Measurements from ENCODE around the gene QKI. TPM values are rescaled to one million over a fixed set of nuclear protein-coding genes. Genes with fewer than 3 reads are reported as not detected.

The QKI gene
- total RNA-seq, 3 donors from 2014 or later, result 58.6 to 65.4 (median 61.2) TPM

DNA sequence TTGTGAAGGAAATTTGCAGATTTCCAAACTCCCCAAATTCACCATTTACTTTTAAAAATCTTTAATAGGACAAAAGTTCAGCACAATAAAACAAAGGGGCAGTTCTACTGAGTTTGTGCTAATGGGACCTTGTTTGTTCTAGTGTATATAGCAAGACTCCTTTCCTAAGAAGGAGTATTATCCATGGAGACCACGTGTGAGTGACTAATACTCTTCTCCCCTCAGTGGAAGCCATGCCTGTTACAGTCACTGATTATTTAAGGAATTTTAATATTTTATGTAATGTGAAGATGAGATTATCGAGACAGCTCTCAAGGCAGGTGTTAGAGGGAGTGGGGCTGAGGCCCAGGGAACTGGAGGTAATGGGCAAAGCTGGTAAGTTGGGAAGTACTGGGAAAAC is 16.4 kb upstream of the QKI start:
- no peak overlapping the region for H3K4me3 Mint-ChIP-seq
- H3K36me3 Mint-ChIP-seq (ENCODE audit: insufficient read depth), result no peaks in the 10 kb centered on the region
- H3K4me1 Mint-ChIP-seq (ENCODE audit: low read depth), result peaks cover 6% of the 10 kb centered on the region

DNA sequence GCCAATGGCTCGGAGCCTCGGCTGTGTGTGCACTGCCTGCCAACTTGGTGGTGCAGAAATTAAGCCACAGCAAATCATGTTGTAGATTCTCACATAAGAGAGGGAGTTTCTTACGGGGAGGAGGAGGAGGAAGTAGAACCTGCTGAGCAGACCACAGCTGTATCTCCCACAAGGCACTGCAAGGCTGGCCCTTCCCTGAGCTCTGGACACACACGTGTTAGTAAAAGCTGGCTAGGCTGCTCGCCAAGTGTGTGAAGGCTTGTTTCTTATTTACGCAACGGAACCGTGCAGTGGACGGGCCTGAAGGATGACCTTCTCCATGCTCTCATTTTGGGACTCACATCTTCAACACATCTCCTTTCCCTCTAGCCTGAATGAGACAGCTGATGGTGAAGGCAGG is 15.7 kb upstream of the QKI start:
- H3K9me3 Mint-ChIP-seq, result no peaks in the 10 kb centered on the region
- H3K27me3 Mint-ChIP-seq (ENCODE audit: low read depth), result peaks cover 24% of the 10 kb centered on the region
- peaks cover 6% of the 10 kb centered on the region for H3K4me1 Mint-ChIP-seq (ENCODE audit: low read depth)
- no peak overlapping the region for H3K4me3 Mint-ChIP-seq
- ATAC-seq, result no peak
- H3K36me3 Mint-ChIP-seq (ENCODE audit: insufficient read depth), result no peaks in the 10 kb centered on the region
- DNase-seq, result no peak

More for the DNA sequence above, 16.4 kb upstream of the QKI start:
- Mint-ChIP-seq H3K27me3 (ENCODE audit: low read depth) (peaks cover 24% of the 10 kb centered on the region), H3K9me3 (no peaks in the 10 kb centered on the region)
- DNase-seq, result no peak
- ATAC-seq, result no peak

DNA sequence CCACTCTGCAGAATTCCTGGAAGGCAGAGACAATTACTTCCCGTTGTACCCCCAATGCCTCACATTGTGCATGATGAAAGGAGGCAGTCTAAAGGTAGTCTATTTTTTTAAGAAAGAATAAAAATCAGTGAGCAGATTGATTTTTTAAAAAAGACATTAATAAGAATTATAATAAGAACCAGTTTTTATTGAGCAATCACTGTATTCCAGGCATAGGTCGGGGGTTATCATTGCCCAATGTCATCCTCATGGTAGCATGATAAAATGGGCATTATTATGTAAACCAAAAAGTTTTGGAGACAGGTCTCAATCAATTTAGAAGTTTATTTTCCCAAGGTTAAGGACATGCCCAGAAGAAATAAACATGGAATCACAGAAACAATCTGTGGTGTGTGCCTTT is 14.0 kb upstream of the QKI start:
- peaks cover 8% of the 10 kb centered on the region for H3K4me1 Mint-ChIP-seq (ENCODE audit: low read depth)
- H3K36me3 Mint-ChIP-seq (ENCODE audit: insufficient read depth), result no peaks in the 10 kb centered on the region
- no peak overlapping the region for H3K4me3 Mint-ChIP-seq
- no peak for ATAC-seq
- H3K9me3 Mint-ChIP-seq, result no peaks in the 10 kb centered on the region
- peaks cover 20% of the 10 kb centered on the region for H3K27me3 Mint-ChIP-seq (ENCODE audit: low read depth)
- no peak for DNase-seq

DNA sequence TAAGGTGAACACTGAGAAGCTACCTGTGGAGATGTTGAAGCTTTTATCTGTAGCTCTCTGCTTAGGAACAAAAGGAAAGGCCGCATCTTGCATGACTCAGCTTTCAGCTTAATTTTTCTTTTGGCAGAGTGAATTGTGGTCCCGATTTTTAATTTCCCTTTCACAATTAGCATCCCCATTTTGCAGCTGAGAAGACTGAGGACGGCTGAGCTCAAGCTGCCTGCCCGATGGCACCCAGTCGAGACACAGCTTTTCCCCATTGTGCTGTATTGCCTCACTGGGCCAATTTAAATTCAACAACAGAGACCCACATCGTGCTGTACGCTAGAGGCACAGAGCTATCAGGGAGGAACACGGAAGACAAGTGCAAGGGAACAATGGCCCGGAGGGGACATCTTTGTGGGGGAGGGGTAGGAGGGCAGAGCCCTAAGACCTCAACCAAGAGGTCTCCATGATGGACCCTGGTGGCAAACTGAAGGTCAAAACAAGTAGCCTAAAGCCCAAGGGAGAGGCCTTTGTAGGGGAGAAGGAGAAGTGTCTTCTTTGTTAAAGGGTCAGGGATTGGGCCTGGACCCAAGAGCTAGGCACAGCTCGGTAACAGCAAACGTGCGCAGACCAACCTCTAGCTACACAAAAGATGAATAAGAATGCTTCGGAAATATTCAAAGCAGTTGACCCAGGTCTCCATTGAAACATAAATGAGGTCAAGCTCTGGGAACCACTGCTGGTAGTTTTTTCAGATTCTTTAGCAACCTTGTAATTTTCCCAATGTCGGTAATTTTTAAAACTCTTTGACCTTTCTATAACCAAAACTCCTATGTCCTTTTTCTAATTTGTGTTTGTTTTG is 13.3 kb upstream of the QKI start:
- Mint-ChIP-seq H3K36me3 (ENCODE audit: insufficient read depth) (no peaks in the 10 kb centered on the region), H3K27me3 (ENCODE audit: low read depth) (peaks cover 15% of the 10 kb centered on the region), H3K9me3 (no peaks in the 10 kb centered on the region), H3K4me1 (ENCODE audit: low read depth) (peaks cover 15% of the 10 kb centered on the region), H3K4me3 (no peak overlapping the region)
- no peak for DNase-seq
- no peak for ATAC-seq

DNA sequence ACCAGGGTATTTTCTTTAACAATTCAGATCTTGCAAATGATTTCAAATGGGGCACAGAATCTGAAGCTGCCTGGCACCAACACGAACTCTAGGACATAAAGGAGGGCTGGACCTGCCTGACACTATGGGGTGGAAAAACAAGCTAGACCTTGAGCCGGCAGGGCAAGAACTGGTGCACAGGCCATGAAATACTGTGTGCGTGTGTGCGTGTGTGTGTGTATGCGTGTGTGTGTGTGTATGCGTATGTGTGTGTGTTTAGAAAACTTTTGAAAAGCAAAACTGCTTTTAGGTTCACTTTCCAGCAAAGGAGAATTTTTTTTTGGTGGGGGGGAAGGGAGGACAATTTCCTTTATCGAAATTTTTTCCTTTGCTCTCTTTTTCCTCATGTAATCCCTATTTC is 11.9 kb upstream of the QKI start:
- ATAC-seq, result no peak
- H3K4me1 Mint-ChIP-seq (ENCODE audit: low read depth), result peaks cover 13% of the 10 kb centered on the region

DNA sequence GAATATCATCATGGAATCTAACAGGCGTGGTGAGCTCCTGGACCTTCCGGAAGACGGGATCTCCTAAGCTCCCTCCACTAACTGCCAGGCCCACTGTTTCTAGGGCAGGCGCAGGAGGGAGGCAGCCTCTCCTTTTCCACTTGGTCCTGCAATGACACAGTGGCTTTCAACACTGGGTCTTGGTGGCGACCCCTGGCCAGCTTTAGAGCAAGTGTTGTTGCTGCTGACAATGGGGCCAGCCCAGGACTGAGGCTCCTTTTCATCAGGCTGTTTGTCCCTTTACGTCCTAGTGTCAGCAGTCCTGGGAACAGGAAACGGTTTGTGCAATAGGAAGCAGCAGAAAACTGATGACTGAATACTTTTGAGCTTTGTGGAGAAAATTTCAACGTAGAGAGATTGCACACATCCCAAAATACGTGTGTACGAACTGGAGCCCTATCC is 9.7 kb upstream of the QKI start:
- Mint-ChIP-seq H3K27me3 (ENCODE audit: low read depth) (no peaks in the 10 kb centered on the region), H3K36me3 (ENCODE audit: insufficient read depth) (no peaks in the 10 kb centered on the region), H3K4me1 (ENCODE audit: low read depth) (peaks cover 13% of the 10 kb centered on the region), H3K9me3 (no peaks in the 10 kb centered on the region), H3K4me3 (no peak overlapping the region)
- ATAC-seq (no peak), DNase-seq (no peak)

More for the DNA sequence above, 11.9 kb upstream of the QKI start:
- Mint-ChIP-seq H3K9me3 (no peaks in the 10 kb centered on the region), H3K36me3 (ENCODE audit: insufficient read depth) (no peaks in the 10 kb centered on the region), H3K4me3 (no peak overlapping the region), H3K27me3 (ENCODE audit: low read depth) (peaks cover 5% of the 10 kb centered on the region)
- no peak for DNase-seq

DNA sequence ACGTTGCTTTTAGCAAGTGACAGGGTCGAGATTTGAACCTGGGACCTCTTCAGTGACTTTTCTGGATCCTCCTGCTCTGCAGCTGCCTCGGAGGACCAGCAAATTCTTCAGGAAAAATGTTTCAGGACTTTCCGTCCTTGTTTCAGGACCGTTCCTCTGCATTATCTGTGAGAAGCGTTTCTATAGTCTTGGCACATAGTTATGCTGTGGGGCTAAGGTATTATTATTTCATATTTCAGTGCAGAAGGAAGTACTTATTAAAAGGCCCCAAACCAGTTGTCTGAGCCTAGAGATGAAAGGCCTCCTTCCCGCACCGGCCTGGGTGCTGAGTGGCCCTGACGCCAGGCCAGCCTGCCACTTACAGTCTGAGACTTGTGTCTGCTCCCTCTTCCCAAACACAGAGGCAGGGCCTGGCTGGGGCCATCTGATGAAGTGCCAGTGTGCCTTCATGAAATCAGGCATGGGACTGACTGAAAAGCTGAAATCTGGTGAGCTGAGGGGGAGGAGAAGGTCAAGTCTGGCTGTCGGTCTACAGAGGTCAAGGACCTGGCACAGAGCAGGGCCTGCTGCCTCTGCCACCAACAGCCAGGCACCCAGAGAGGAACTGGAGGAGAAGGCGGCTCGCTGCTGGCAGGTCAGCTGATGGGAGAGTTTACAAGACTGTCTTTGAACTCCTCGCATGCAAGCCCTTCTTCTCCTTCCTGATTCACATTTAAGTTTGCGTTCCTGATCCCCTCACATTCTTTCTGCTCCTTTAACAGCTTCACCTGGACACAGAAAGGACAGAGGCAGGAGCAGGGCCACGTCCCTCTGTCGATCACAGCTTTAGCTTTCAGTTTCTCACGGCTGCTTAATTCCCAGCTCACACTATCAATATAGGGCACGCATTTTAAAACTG is 8.9 kb upstream of the QKI start:
- H3K36me3 Mint-ChIP-seq (ENCODE audit: insufficient read depth), result no peaks in the 10 kb centered on the region
- peak overlapping the region; percentile 81 for H3K4me3 Mint-ChIP-seq
- H3K27me3 Mint-ChIP-seq (ENCODE audit: low read depth), result no peaks in the 10 kb centered on the region
- H3K4me1 Mint-ChIP-seq (ENCODE audit: low read depth), result peaks cover 13% of the 10 kb centered on the region
- DNase-seq, result no peak
- H3K9me3 Mint-ChIP-seq, result no peaks in the 10 kb centered on the region
- ATAC-seq, result peak; percentile 62 to 64

DNA sequence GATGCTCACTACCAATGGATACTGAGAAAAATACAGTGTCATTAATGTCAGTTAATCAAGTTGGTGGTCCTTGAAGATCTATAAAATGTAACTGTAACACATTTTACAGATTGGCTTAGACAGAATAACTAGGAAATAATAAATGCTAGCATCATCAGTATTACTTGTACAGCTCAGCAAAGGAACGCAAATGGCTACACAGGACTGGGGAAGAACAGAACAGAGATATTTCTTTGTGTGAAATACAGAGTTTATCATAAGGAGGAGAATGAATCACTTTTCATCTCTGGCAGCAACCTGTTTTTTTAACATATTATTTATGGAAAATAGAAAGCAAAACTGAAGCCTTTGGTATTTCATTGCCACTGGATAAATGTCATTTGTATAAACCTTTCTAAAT is 8.2 kb upstream of the QKI start:
- ATAC-seq, result peak in 1 of 2 donors; percentile 35
- no peaks in the 10 kb centered on the region for H3K36me3 Mint-ChIP-seq (ENCODE audit: insufficient read depth)

DNA sequence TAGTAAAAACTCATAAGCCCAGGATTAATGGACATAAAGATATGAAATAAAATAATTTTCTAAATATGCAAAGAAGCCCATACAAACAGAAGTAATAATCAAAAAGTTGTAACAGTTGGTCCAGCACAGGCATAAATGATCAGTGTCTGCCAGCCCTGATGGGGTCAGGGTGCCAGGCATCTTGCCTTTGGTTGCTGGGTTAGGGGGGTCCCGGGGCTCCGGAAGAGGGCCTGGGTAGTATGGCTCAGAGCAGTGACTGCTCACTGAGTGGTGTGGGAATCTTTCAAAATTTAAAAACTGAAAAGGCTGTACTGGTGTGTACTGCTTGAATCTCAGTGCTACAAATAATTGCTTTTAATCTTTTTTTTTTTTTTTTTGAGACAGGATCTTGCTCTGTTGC is 7.7 kb upstream of the QKI start:
- ATAC-seq (no peak), DNase-seq (no peak)
- no peak overlapping the region for H3K4me3 Mint-ChIP-seq
- no peaks in the 10 kb centered on the region for H3K27me3 Mint-ChIP-seq (ENCODE audit: low read depth)
- peaks cover 16% of the 10 kb centered on the region for H3K4me1 Mint-ChIP-seq (ENCODE audit: low read depth)
- no peaks in the 10 kb centered on the region for H3K9me3 Mint-ChIP-seq
- no peaks in the 10 kb centered on the region for H3K36me3 Mint-ChIP-seq (ENCODE audit: insufficient read depth)

More for the DNA sequence above, 8.2 kb upstream of the QKI start:
- H3K27me3 Mint-ChIP-seq (ENCODE audit: low read depth), result no peaks in the 10 kb centered on the region
- peak overlapping the region; percentile 81 for H3K4me3 Mint-ChIP-seq
- H3K4me1 Mint-ChIP-seq (ENCODE audit: low read depth), result peaks cover 15% of the 10 kb centered on the region
- DNase-seq, result no peak
- no peaks in the 10 kb centered on the region for H3K9me3 Mint-ChIP-seq

DNA sequence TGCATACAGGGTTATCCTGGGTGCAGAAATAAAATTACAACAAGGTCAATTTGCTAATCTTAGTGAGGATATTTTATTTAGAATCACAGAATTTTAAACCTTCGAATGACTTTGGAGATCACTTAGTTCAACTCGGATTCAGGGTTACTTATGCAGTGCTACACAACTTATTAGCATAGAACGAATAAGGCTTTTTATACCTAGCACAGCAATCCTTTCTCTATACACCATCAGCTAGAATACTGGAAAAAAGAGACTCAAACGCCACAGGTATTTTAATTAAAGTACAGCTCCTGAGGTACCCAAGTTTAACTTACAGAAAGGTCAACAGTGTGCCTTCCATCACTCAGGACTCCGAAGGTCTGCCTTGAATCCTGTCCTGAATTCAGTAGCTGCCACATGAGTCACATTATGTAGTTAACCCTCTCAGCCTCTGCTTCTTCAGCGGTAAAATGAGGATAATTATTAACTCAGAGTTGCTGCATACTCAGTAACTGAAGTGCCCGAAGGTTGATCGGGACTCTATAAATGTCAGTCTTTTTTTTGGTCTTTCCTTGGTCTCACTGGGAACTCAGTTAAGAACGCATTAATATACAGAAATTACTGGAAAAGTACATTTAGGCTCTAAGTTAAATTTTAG is 6.0 kb upstream of the QKI start:
- DNase-seq (no peak), ATAC-seq (no peak)
- H3K4me3 Mint-ChIP-seq, result no peak overlapping the region
- no peaks in the 10 kb centered on the region for H3K27me3 Mint-ChIP-seq (ENCODE audit: low read depth)
- no peaks in the 10 kb centered on the region for H3K36me3 Mint-ChIP-seq (ENCODE audit: insufficient read depth)
- no peaks in the 10 kb centered on the region for H3K9me3 Mint-ChIP-seq
- H3K4me1 Mint-ChIP-seq (ENCODE audit: low read depth), result peaks cover 25% of the 10 kb centered on the region

DNA sequence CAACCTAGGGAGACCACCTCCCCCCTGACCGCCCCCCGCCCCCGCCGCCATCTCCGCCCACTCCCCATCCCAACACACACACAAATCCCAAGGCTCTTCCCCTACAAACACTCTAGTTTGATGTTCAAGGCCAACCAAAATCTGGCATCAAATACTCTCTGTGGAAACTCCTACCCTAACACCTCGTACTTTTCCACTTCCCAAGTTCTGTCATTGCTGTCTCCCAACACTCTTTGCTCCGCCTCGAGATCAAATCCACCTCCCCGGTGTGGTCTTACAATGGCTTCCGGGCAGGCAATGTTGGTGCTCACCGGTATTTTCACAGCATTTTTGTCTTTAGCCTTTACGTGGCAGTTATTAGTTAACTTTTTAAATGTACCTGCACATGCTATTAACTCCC is 4.8 kb upstream of the QKI start:
- Mint-ChIP-seq H3K4me1 (ENCODE audit: low read depth) (peaks cover 25% of the 10 kb centered on the region), H3K27me3 (ENCODE audit: low read depth) (no peaks in the 10 kb centered on the region), H3K36me3 (ENCODE audit: insufficient read depth) (no peaks in the 10 kb centered on the region), H3K4me3 (no peak overlapping the region), H3K9me3 (no peaks in the 10 kb centered on the region)
- DNase-seq (no peak), ATAC-seq (no peak)

DNA sequence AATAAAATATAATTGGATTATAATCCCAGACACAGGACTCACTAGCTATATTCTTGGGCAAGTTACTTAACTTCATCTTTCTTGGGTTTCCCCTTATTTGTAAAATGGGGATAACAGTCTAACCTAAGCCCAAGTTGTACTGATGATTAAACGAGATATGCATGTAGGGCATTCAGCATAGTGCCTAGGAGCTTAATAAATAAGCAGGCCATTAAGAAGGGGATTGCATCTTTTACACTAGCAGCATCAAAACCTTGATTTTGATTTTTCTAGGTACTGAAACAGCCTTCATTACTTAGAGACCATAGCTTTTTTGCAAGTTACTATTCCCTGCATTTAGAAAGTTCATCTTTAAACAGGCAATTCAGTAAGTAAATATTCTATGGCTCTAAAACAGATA is 2.2 kb upstream of the QKI start:
- peak overlapping the region; percentile 78 for H3K4me3 Mint-ChIP-seq
- no peaks in the 10 kb centered on the region for H3K36me3 Mint-ChIP-seq (ENCODE audit: insufficient read depth)
- no peaks in the 10 kb centered on the region for H3K27me3 Mint-ChIP-seq (ENCODE audit: low read depth)
- DNase-seq, result no peak
- H3K9me3 Mint-ChIP-seq, result no peaks in the 10 kb centered on the region
- H3K4me1 Mint-ChIP-seq (ENCODE audit: low read depth), result peaks cover 19% of the 10 kb centered on the region
- no peak for ATAC-seq

DNA sequence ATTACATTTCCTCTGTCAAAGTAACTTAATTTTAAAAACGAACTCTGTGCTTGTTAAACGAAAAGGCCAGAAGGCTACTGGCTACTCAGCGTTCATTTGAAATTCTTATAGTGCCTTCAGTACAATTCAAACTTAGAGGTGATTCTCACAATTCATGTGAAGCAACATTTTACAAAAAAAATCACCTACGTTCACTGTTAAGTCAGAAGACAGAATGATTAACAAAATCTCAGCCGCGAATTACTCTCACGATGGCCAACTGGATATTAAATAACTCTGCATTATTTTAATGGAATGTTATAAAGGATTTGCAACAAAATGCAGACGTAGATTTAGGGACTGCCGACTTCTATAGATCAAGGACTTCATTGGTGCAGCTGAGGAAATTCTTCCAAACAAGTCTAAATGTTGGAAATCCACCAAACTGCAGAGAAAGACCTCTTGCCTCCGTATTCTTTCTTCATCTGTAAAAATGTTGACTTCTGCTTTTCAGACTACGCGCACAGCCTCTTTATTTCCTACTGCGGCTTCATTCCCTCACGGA is 1.6 kb upstream of the QKI start:
- Mint-ChIP-seq H3K27me3 (ENCODE audit: low read depth) (no peaks in the 10 kb centered on the region), H3K36me3 (ENCODE audit: insufficient read depth) (no peaks in the 10 kb centered on the region), H3K4me1 (ENCODE audit: low read depth) (peaks cover 24% of the 10 kb centered on the region), H3K4me3 (peak overlapping the region; percentile 78), H3K9me3 (no peaks in the 10 kb centered on the region)
- DNase-seq (no peak), ATAC-seq (no peak)

Data from activated T-cell treated with anti-CD3 and anti-CD28 coated beads, Interleukin-2, amount 50 U/mL, for 4 hours (primary cell).